Keratinocyte (primary cell): ENCODE results near the gene UQCC2. TPM values are rescaled to one million over a fixed set of nuclear protein-coding genes. Genes with fewer than 3 reads are reported as not detected.

ENCODE experiments used
- DNase-seq: peaks from one replicate; pipeline ENCODE4 v3.0.0-alpha.2; 2011; ENCODE audit warnings: low read depth, missing footprints, low spot score
- FAIRE-seq: peaks from 2 replicates; lab custom pipeline; 2011; peaks lifted over from hg19 to GRCh38; lab: Jason Lieb, UNC
- H2AFZ ChIP-seq: 2 replicates; pipeline ENCODE4 v1.6.0; 2012; ENCODE audit warnings: low read length, control low read depth, inconsistent platforms; ENCODE audit not compliant: control insufficient read depth
- H3K27ac ChIP-seq: 2 replicates; pipeline ENCODE4 v1.5.1; 2011; ENCODE audit warnings: low read length; ENCODE audit not compliant: control insufficient read depth, insufficient read depth
- H3K27me3 ChIP-seq: 3 replicates; pipeline ENCODE4 v1.6.0; 2011; ENCODE audit warnings: low read length; ENCODE audit not compliant: control insufficient read depth, insufficient read depth; ENCODE audit errors: extremely low read depth
- H3K36me3 ChIP-seq, 2 experiments: 2 replicates in 1 of 2; 3 replicates in 1 of 2; pipeline ENCODE4 v1.5.1; 2011; ENCODE audit warnings: low read length in 2 of 2, mild to moderate bottlenecking in 1 of 2; ENCODE audit not compliant: control insufficient read depth in 2 of 2, insufficient read depth in 2 of 2; ENCODE audit errors: extremely low read depth in 1 of 2
- H3K4me1 ChIP-seq: 3 replicates; pipeline ENCODE4 v1.5.1; 2011; ENCODE audit warnings: low read length; ENCODE audit not compliant: control insufficient read depth, insufficient read depth; ENCODE audit errors: extremely low read depth
- H3K4me2 ChIP-seq: 3 replicates; pipeline ENCODE4 v1.6.0; 2011; ENCODE audit warnings: low read depth, low read length; ENCODE audit not compliant: control insufficient read depth, insufficient read depth; ENCODE audit errors: extremely low read depth
- H3K4me3 ChIP-seq, 3 experiments: fragments of 200-600 bp in 1 of 3; sonication (generic) in 1 of 3; 2 replicates in 2 of 3; 3 replicates in 1 of 3; pipeline ENCODE4 v1.5.1; 2011 to 2016; ENCODE audit warnings: low read length in 3 of 3, mild to moderate bottlenecking in 3 of 3, control low read depth in 2 of 3, inconsistent platforms in 1 of 3, low read depth in 1 of 3, mixed read lengths in 1 of 3, mixed run types in 1 of 3, moderate library complexity in 1 of 3; ENCODE audit not compliant: control insufficient read depth in 2 of 3, insufficient read depth in 2 of 3; ENCODE audit errors: extremely low read depth in 1 of 3
- H3K79me2 ChIP-seq: 2 replicates; pipeline ENCODE4 v1.6.0; 2012; ENCODE audit warnings: low read length; ENCODE audit not compliant: control insufficient read depth, insufficient read depth
- H3K9ac ChIP-seq: 3 replicates; pipeline ENCODE4 v1.6.0; 2011; ENCODE audit warnings: low read length; ENCODE audit not compliant: control insufficient read depth, insufficient read depth; ENCODE audit errors: extremely low read depth
- H3K9me1 ChIP-seq: 3 replicates; pipeline ENCODE4 v1.6.0; 2011; ENCODE audit warnings: low read length; ENCODE audit not compliant: control insufficient read depth, insufficient read depth; ENCODE audit errors: extremely low read depth
- H3K9me3 ChIP-seq: 2 replicates; pipeline ENCODE4 v1.5.1; 2012; ENCODE audit warnings: low read depth, low read length; ENCODE audit not compliant: control insufficient read depth
- H4K20me1 ChIP-seq: 3 replicates; pipeline ENCODE4 v1.6.0; 2011; ENCODE audit warnings: low read length; ENCODE audit not compliant: control insufficient read depth, insufficient read depth; ENCODE audit errors: extremely low read depth
- EZH2 ChIP-seq: IDR thresholded peaks from one replicate; pipeline ENCODE4 v1.6.1; 2012; ENCODE audit warnings: inconsistent platforms, mild to moderate bottlenecking, low read length, moderate library complexity
- dilution Hi-C: fragments of 300-500 bp; cut with MboI; formaldehyde crosslinking; loops from one replicate; pipeline ENCODE4 v1.7.0; 2020; ENCODE audit warnings: low sequenced_read_pairs; ENCODE audit not compliant: extremely low pct_ligation_motif_present
- polyA plus RNA-seq, 5 experiments: library from polyadenylated mRNA; depleted of rRNA in 3 of 5; stranded (reverse) in 3 of 5; stranded (forward) in 1 of 5; unstranded in 1 of 5; fragments of >200 nt; gene quantifications; 1 replicate in 1 of 5; 2 replicates in 3 of 5; 3 replicates in 1 of 5; pipeline versions ENCODE4 v1.2.1 to v1.2.3, GENCODE V29; 2011 to 2012; ENCODE audit warnings: missing spikeins in 2 of 5, low read depth in 1 of 5, low replicate concordance in 1 of 5
- TF ChIP-seq, protein P1 (sequence below), 3 experiments: IDR thresholded peaks in 1 of 3; conservative IDR thresholded peaks in 1 of 3; optimal IDR thresholded peaks in 1 of 3; 2 replicates in 2 of 3; 3 replicates in 1 of 3; pipeline versions ENCODE3 to v1.5.1; 2011; ENCODE audit warnings: low read length in 3 of 3, mild to moderate bottlenecking in 3 of 3, moderate library complexity in 2 of 3, control low read depth in 1 of 3, inconsistent platforms in 1 of 3; ENCODE audit not compliant: insufficient read depth in 2 of 3; ENCODE audit errors: extremely low read depth in 1 of 3

Gene UQCC2
- polyA plus RNA-seq, 1 donor (not counting 4 experiments of a cell fraction or from before 2014, with no cell fraction given) = 76.7 TPM

DNA sequence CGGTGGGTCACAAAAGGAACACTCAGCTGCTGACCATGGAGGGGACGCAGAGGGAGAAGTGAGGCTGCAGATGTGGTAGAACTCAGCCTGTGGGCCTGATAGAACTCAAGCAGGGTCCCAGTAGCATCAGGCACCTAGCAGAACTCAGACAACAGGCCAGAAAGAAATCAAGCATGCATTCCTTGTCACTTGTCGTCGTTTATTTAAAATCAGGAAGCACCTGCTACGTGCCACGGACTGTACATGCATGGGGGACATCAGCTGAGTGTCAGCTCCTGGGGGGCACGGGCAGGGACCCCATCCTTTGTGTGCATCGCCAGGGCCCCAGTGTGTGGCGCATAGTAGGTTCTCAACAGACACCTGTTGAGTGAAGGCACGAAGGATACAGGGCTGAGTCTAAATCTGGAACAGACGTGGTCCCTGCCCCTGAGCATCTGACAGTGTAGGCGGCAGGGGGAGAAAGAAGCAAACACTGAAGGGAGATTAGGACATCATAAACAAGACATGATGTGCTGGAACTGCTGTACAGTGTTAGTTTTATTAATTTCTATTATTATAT lies 32.5 kb downstream of the UQCC2 start:
- Histone ChIP-seq H3K9me3 (no peaks in the 10 kb centered on the region), H3K36me3 (peaks cover 59 to 61% of the 10 kb centered on the region in 2 experiments), H4K20me1 (no peaks in the 10 kb centered on the region), H3K4me1 (no peaks in the 10 kb centered on the region), H3K79me2 (no peaks in the 10 kb centered on the region), H3K27me3 (no peaks in the 10 kb centered on the region), H3K9me1 (no peaks in the 10 kb centered on the region), H3K4me3 (no peak overlapping the region), H2AFZ (no peak overlapping the region), H3K27ac (no peak overlapping the region), H3K4me2 (no peak overlapping the region), H3K9ac (no peak overlapping the region)
- DNase-seq = no peak
- dilution Hi-C loops = no loop called here
- TF ChIP-seq, protein P1, sequence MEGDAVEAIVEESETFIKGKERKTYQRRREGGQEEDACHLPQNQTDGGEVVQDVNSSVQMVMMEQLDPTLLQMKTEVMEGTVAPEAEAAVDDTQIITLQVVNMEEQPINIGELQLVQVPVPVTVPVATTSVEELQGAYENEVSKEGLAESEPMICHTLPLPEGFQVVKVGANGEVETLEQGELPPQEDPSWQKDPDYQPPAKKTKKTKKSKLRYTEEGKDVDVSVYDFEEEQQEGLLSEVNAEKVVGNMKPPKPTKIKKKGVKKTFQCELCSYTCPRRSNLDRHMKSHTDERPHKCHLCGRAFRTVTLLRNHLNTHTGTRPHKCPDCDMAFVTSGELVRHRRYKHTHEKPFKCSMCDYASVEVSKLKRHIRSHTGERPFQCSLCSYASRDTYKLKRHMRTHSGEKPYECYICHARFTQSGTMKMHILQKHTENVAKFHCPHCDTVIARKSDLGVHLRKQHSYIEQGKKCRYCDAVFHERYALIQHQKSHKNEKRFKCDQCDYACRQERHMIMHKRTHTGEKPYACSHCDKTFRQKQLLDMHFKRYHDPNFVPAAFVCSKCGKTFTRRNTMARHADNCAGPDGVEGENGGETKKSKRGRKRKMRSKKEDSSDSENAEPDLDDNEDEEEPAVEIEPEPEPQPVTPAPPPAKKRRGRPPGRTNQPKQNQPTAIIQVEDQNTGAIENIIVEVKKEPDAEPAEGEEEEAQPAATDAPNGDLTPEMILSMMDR (optimal IDR thresholded peaks at IDR 0.05 in 1 of 3, IDR thresholded peaks at IDR 0.05 in 1 of 3, conservative IDR thresholded peaks at IDR 0.05 in 1 of 3; ENCODE audit: extremely low read depth in 1 of 3, insufficient read depth in 2 of 3, low read length in 3 of 3) = no peak
- no peak for TF ChIP-seq EZH2
- FAIRE-seq = no peak

DNA sequence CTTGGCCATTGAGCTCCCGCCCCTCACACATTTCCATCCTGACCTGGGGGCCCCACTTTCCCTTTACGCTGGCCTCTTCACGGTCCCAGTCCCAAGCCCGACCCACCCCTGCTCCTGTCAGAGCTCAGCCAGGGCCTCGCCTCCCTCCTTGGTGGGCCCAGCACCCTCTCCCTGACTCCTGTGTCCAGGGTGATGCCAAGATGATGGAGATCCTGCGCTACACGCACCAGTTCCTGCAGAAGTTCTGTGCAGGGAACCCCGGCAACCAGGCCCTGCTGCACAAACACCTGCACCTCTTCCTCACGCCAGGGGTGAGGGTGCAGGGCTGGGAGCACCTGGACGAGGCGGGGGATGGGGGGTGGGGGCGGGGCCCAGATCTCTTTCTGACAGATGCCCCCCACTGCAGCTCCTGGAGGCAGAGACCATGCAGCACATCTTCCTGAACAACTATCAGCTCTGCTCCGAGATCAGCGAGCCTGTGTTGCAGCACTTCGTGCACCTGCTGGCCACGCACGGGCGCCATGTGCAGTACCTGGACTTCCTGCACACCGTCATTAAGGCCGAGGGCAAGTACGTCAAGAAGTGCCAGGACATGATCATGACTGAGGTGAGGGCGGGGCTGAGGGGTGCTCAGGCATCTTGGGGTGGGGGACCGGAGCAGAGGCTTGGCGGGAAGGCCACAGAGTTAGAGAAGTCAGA lies 33.1 kb downstream of the UQCC2 start:
- no peak overlapping the region for H3K4me2 ChIP-seq
- DNase-seq (no peak), FAIRE-seq (no peak)
- H2AFZ ChIP-seq = no peak overlapping the region
- H3K27me3 ChIP-seq = no peaks in the 10 kb centered on the region
- H3K27ac ChIP-seq = no peak overlapping the region
- H3K9me3 ChIP-seq = no peaks in the 10 kb centered on the region
- H3K9ac ChIP-seq = no peak overlapping the region
- peaks cover 63 to 66% of the 10 kb centered on the region in 2 experiments for H3K36me3 ChIP-seq
- no peaks in the 10 kb centered on the region for H3K9me1 ChIP-seq
- no peaks in the 10 kb centered on the region for H3K79me2 ChIP-seq
- dilution Hi-C loops = no loop called here
- H3K4me3 ChIP-seq = no peak overlapping the region
- H4K20me1 ChIP-seq = no peaks in the 10 kb centered on the region
- no peaks in the 10 kb centered on the region for H3K4me1 ChIP-seq
- TF ChIP-seq EZH2 = no peak
- TF ChIP-seq, protein P1 (optimal IDR thresholded peaks at IDR 0.05 in 1 of 3, IDR thresholded peaks at IDR 0.05 in 1 of 3, conservative IDR thresholded peaks at IDR 0.05 in 1 of 3; ENCODE audit: extremely low read depth in 1 of 3, insufficient read depth in 2 of 3, low read length in 3 of 3) = no peak
